Left lung (tissue), 10 donors: ENCODE results near the gene SSR1. TPM values are rescaled to one million over a fixed set of nuclear protein-coding genes. Genes with fewer than 3 reads are reported as not detected.
"Not testable (repeated sequence)": the region's sequence is repeated elsewhere in the genome, so short reads cannot be mapped to it uniquely, and the experiment has no call there.

Experiments used
- ATAC-seq: fragments of 200-7000 bp; cut with Tn5 transposase; one replicate; pipeline ENCODE4 v1.9.1; 2020; ENCODE audit warnings: moderate library complexity
- DNase-seq, 4 donors: peaks; one replicate each; pipeline ENCODE4 v3.0.0-alpha.2; 2013 to 2020
- H3K27ac ChIP-seq, 2 donors: fragments of 200-600 bp; sonication (generic) in 1 of 2; one replicate each; pipeline versions ENCODE4 v1.5.0 to v1.8.0; 2020 to 2021
- H3K27me3 ChIP-seq, 2 donors: fragments of 200-600 bp; sonication (generic) in 1 of 2; one replicate each; pipeline versions ENCODE4 v1.5.0 to v1.8.0; 2020 to 2021
- H3K36me3 ChIP-seq, 2 donors: fragments of 200-600 bp; sonication (generic) in 1 of 2; one replicate each; pipeline versions ENCODE4 v1.5.0 to v1.8.0; 2020 to 2021
- H3K4me1 ChIP-seq, 2 donors: fragments of 200-600 bp; one replicate each; pipeline ENCODE4 v1.8.0; 2021
- H3K4me3 ChIP-seq, 2 donors: fragments of 200-600 bp; sonication (generic) in 1 of 2; one replicate each; pipeline versions ENCODE4 v1.5.0 to v1.8.0; 2020 to 2021; ENCODE audit warnings: mild to moderate bottlenecking in 1 of 2
- H3K9me3 ChIP-seq, 2 donors: fragments of 200-600 bp; sonication (generic) in 1 of 2; one replicate each; pipeline versions ENCODE4 v1.5.0 to v1.8.0; 2020 to 2021
- intact Hi-C, 2 donors: fragments of 100-400 bp; cut with DNase I; formaldehyde crosslinking; loops; one replicate each; pipeline versions ENCODE4 v1.11.2 to v1.14.2; 2022
- polyA plus RNA-seq, 6 donors: library from polyadenylated mRNA; unstranded; fragments of 120-200 nt; gene quantifications; one replicate each; pipeline ENCODE4 v1.2.1, GENCODE V29; 2013; ENCODE audit not compliant: insufficient read length in 6 of 6
- total RNA-seq, 2 donors: library from RNA; stranded (reverse); fragmentation: NEBNext Ultra II Directional; extraction: Animal tissue kit (Norgen Biotek cat#: 25700); gene quantifications; one replicate each; pipeline ENCODE4 v1.2.1, GENCODE V29; 2021
- TF ChIP-seq, protein P1 (sequence below), 2 donors: fragments of 200-600 bp; sonication (generic) in 1 of 2; IDR thresholded peaks; one replicate each; pipeline versions ENCODE4 v1.5.0 to v1.8.0; 2021; ENCODE audit warnings: antibody characterized with exemption in 2 of 2
- donor health status: DM: no; HTN: yes; CAD: no.
- donor health status: DM: no; HTN: no; CAD: no.

Gene SSR1
- total and polyA plus RNA-seq, 8 donors: 111 to 247 (median 124) TPM

DNA sequence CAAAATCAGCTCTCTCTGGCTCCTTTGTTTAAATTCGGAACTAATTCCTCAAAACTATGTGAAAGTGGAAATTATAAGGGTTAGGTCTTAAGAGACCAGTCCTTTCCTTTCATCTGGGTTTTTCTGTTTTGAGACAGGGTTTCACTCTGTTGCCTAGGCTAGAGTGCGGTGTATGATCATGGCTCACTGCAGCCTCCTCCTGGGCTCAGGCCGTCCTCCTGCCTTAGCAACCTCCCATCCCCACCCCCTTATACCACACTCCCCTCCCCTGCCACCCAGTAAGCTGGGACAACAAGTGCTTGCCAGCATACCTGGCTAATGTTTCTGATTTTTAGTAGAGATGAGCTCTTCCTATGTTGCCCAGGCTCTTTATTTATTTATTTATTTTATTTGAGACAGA, 12.8 kb upstream of the SSR1 start:
- H3K27me3 ChIP-seq: no peaks in the 10 kb centered on the region
- intact Hi-C loops: no loop called here
- ATAC-seq: no peak

DNA sequence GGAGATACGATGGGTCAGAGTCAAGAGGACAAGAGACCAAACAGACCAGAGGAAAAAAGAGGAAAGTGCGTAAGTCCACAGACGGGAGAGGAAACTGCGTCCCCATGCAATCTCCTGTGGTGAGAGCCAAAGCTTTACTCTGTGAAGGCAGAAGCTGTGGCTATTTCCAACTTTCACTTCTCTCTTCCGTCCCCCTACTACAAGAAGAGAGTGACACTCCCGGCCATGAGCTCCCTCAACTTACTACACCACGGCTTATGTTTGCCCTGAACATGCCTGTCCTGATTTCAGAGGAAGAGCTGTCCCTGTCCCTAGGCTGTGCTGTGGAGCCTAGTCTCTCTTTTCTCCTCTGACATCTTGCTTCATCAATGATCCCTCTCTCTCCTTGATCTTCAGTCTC, 11.5 kb upstream of the SSR1 start:
- ATAC-seq (peak; percentile 89), DNase-seq (peak in 1 of 4 donors; percentile 57)
- no peaks in the 10 kb centered on the region for H3K36me3 ChIP-seq
- TF ChIP-seq, protein P1, sequence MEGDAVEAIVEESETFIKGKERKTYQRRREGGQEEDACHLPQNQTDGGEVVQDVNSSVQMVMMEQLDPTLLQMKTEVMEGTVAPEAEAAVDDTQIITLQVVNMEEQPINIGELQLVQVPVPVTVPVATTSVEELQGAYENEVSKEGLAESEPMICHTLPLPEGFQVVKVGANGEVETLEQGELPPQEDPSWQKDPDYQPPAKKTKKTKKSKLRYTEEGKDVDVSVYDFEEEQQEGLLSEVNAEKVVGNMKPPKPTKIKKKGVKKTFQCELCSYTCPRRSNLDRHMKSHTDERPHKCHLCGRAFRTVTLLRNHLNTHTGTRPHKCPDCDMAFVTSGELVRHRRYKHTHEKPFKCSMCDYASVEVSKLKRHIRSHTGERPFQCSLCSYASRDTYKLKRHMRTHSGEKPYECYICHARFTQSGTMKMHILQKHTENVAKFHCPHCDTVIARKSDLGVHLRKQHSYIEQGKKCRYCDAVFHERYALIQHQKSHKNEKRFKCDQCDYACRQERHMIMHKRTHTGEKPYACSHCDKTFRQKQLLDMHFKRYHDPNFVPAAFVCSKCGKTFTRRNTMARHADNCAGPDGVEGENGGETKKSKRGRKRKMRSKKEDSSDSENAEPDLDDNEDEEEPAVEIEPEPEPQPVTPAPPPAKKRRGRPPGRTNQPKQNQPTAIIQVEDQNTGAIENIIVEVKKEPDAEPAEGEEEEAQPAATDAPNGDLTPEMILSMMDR (IDR thresholded peaks at IDR 0.05): no peak
- H3K9me3 ChIP-seq: no peaks in the 10 kb centered on the region
- H3K4me1 ChIP-seq: peaks cover 0 to 20% of the 10 kb centered on the region in 2 donors
- intact Hi-C loops: no loop called here
- no peak overlapping the region for H3K4me3 ChIP-seq
- no peaks in the 10 kb centered on the region for H3K27me3 ChIP-seq
- H3K27ac ChIP-seq: peak overlapping the region in 1 of 2 donors; percentile 87

More for the DNA sequence above, 12.8 kb upstream of the SSR1 start:
- no peak overlapping the region for H3K4me3 ChIP-seq
- peaks cover 0 to 20% of the 10 kb centered on the region in 2 donors for H3K4me1 ChIP-seq
- H3K9me3 ChIP-seq: no peaks in the 10 kb centered on the region
- TF ChIP-seq, protein P1 (IDR thresholded peaks at IDR 0.05): no peak
- H3K36me3 ChIP-seq: no peaks in the 10 kb centered on the region
- no peak overlapping the region for H3K27ac ChIP-seq
- DNase-seq: no peak

DNA sequence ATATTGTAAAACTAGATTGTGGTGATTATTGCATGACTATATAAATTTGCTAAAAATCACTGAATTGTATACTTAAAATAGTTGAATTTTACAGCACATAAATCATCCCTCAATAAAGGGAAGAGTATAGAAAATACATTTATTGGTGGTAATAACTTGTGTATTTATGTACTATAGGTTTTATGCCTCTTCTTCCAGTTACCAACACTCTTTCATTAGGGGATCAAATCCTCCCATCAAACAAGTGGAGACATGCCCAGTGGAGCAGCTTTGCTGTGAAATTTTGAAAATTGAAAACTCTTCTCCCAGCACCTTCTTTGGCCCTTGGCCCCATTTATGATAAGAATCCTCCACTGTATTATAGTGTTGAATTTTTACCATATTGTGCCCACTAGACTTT, 10.1 kb upstream of the SSR1 start:
- peaks cover 0 to 16% of the 10 kb centered on the region in 2 donors for H3K4me1 ChIP-seq
- H3K9me3 ChIP-seq: no peaks in the 10 kb centered on the region
- H3K27me3 ChIP-seq: no peaks in the 10 kb centered on the region
- H3K27ac ChIP-seq: no peak overlapping the region
- DNase-seq: no peak
- TF ChIP-seq, protein P1 (IDR thresholded peaks at IDR 0.05): no peak
- no peak for ATAC-seq
- no peak overlapping the region for H3K4me3 ChIP-seq
- H3K36me3 ChIP-seq: no peaks in the 10 kb centered on the region
- intact Hi-C loops: no loop called here

DNA sequence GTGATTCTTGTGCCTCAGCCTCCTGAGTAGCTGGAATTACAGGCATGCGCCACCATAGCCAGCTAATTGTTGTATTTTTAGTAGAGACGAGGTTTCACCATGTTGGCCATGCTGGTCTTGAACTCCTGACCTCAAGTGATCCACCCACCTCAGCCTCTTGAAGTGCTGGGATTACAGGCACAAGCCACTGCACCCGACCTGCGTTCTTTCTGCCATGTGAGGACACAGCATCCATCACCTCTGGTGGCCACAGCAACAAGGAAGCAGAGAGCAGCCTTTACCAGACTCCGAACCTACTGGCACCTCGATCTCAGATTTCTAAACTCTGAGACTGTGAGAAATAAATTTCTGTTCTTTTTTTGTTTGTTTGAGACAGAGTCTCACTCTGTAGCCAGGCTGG, 8.9 kb upstream of the SSR1 start:
- intact Hi-C loops, H3K9me3 ChIP-seq, DNase-seq, H3K27me3 ChIP-seq, H3K36me3 ChIP-seq, ATAC-seq, H3K27ac ChIP-seq, H3K4me3 ChIP-seq: not testable (repeated sequence)
- peaks cover 0 to 15% of the 10 kb centered on the region in 2 donors for H3K4me1 ChIP-seq

DNA sequence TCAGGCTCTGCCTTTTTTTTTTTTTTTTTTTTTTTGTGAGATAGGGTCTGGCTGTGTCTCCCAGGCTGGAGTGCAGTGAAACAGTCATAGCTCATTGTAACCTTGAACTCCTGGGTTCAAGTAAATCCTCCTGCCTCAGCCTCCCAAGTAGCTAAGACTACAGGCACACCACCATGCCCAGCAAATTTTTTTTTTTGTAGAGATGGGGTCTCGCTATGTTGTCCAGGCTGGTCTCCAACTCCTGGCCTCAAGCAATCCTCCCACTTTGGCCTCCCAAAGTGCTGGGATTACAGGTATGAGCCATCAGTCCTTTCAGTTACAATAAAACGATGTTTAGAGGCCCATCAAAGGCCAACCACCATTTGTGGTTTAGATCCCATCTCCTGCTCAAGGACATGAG, 6.4 kb upstream of the SSR1 start:
- H3K27me3 ChIP-seq, H3K36me3 ChIP-seq, H3K4me1 ChIP-seq, ATAC-seq, intact Hi-C loops, DNase-seq, H3K4me3 ChIP-seq, H3K9me3 ChIP-seq, H3K27ac ChIP-seq: not testable (repeated sequence)

DNA sequence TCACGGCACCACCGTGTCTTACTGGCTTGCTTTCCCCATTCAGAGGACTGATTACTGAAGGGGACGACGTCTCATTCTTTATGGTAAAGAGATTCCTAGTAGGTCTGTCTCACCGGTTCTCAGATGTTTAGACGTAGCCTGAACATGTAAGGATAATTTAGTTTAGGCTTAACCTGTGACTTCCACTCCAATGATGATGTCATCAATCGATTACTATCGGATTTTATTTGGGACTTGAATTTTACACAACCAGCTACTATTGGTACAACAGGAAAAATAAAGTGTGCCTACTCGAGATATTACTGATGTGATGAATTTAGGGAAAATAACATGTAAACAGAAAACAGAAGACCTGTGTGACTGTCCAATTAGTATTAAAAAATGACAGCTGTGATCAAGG, 4.5 kb upstream of the SSR1 start:
- Histone ChIP-seq H3K27ac (no peak overlapping the region), H3K27me3 (no peaks in the 10 kb centered on the region), H3K9me3 (no peaks in the 10 kb centered on the region), H3K36me3 (no peaks in the 10 kb centered on the region), H3K4me1 (peaks cover 7 to 9% of the 10 kb centered on the region in 2 donors), H3K4me3 (no peak overlapping the region)
- no peak for DNase-seq
- intact Hi-C loops: no loop called here
- TF ChIP-seq, protein P1 (IDR thresholded peaks at IDR 0.05): no peak
- no peak for ATAC-seq
